ENCODE results near the gene MARK3. TPM values are rescaled to one million over a fixed set of nuclear protein-coding genes. Genes with fewer than 3 reads are reported as not detected.

The MARK3 gene
- total RNA-seq, 1 donor from 2014 or later, result 123 TPM

- ATAC-seq, result peak; percentile 1
- intact Hi-C loops (cut with DNase I), result no loop called here
- peak; percentile 51 for DNase-seq (ENCODE audit: missing footprints)
Measured at GRCh38 chr14:103527408-103528145, 142.4 kb downstream of the MARK3 start.

GRCh38 chr14:103528146-103528586, 143.0 kb downstream of the MARK3 start:
- DNase-seq (ENCODE audit: missing footprints) (no peak), ATAC-seq (peak; percentile 58)
- intact Hi-C loops (cut with DNase I), result no loop called here

- ATAC-seq, result peak; percentile 91
- intact Hi-C loops (cut with DNase I), result no loop called here
- peak; percentile 94 for DNase-seq (ENCODE audit: missing footprints)
Measured at GRCh38 chr14:103528587-103529382, 143.6 kb downstream of the MARK3 start, which contains the start of gene TRMT61A. TRMT61A (plus strand) TSS chr14:103529196; CDS start chr14:103529979, 783 bp downstream.

- intact Hi-C loops (cut with DNase I), result no loop called here
- DNase-seq (ENCODE audit: missing footprints) (no peak), ATAC-seq (no peak)
Measured at GRCh38 chr14:103529383-103530365, 144.5 kb downstream of the MARK3 start.

GRCh38 chr14:103530390-103530789, 145.2 kb downstream of the MARK3 start:
- intact Hi-C loops (cut with DNase I), result no loop called here
- no peak for ATAC-seq
- DNase-seq (ENCODE audit: missing footprints), result no peak

DNA sequence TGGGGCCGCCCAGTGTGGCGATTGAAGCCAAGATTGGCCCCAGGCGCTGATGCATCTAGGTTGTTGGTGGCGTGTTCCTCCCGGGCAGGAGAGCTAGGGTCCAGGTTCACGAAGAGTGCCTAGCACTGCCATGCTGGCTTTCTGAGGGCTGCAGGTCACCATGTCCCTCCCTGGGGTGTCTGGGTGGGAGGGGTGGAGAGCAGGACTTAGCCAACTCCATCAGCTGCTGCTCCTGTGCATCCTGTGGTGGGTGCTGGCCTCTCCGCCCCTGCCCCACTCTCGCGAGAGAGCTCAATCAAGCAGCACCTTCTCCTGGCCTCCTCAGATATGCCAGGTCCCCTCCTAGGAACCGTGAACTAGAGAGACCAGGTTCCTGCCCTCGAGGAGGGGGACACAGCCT, 145.6 kb downstream of the MARK3 start:
- ATAC-seq (no peak), DNase-seq (ENCODE audit: missing footprints) (no peak)

GRCh38 chr14:103531421-103532215, 146.4 kb downstream of the MARK3 start:
- intact Hi-C loops (cut with DNase I), result no loop called here
- ATAC-seq (no peak), DNase-seq (ENCODE audit: missing footprints) (peak; percentile 27)

More for the DNA sequence above, 145.6 kb downstream of the MARK3 start:
- intact Hi-C loops (cut with DNase I), result no loop called here

GRCh38 chr14:103532216-103533136, 147.3 kb downstream of the MARK3 start:
- ATAC-seq (no peak), DNase-seq (ENCODE audit: missing footprints) (peak; percentile 61)
- intact Hi-C loops (cut with DNase I), result no loop called here

GRCh38 chr14:103533137-103533998, 148.2 kb downstream of the MARK3 start:
- ATAC-seq, result no peak
- DNase-seq (ENCODE audit: missing footprints), result peak; percentile 60
- intact Hi-C loops (cut with DNase I), result no loop called here

GRCh38 chr14:103533999-103534575, 148.9 kb downstream of the MARK3 start:
- DNase-seq (ENCODE audit: missing footprints), result peak; percentile 53
- no peak for ATAC-seq
- intact Hi-C loops (cut with DNase I), result no loop called here

GRCh38 chr14:103534576-103535061, 149.4 kb downstream of the MARK3 start:
- intact Hi-C loops (cut with DNase I), result no loop called here
- DNase-seq (ENCODE audit: missing footprints), result peak; percentile 64
- ATAC-seq, result no peak

DNA sequence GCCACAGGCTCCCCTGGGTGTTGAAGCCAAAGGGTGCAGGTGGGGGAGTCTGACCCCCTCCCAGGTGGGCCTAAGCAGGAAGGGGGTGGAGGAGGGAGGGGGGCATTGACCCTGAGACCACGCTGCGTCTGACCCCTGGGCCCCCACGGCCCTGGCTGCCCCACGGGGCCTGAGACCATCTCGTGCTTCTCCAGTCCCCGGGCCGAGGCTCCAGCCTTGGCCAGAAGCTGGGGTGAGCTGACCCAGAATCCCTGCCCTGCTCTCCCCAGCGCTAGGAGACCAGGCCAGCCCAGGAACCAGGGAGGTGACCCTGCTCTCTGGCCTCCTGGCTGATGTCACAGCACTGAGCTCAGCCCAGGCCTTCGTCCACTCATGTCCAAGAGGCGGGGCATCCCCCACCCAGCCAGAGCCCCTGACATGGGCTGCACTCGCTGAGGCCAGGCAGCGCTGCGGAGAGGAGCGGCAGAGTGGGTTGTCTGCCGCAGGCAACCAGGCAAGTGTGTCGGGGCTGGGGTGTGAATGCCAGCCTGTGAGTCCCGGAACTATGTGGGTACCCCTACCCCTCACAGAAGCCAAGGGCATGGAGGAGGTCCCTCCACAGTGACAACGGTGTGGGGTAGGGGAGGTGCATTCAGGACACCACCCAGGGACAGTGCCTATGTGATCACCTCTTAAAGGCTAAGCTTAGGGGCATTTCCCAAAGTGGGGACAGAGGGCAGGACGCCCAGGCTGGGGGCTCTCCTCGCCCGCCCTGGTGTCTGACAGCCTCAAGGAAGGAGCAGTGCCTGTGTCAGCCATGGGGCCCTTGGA, 150.1 kb downstream of the MARK3 start:
- intact Hi-C loops (cut with DNase I), result no loop called here
- ATAC-seq (no peak), DNase-seq (ENCODE audit: missing footprints) (peak; percentile 57)

DNA sequence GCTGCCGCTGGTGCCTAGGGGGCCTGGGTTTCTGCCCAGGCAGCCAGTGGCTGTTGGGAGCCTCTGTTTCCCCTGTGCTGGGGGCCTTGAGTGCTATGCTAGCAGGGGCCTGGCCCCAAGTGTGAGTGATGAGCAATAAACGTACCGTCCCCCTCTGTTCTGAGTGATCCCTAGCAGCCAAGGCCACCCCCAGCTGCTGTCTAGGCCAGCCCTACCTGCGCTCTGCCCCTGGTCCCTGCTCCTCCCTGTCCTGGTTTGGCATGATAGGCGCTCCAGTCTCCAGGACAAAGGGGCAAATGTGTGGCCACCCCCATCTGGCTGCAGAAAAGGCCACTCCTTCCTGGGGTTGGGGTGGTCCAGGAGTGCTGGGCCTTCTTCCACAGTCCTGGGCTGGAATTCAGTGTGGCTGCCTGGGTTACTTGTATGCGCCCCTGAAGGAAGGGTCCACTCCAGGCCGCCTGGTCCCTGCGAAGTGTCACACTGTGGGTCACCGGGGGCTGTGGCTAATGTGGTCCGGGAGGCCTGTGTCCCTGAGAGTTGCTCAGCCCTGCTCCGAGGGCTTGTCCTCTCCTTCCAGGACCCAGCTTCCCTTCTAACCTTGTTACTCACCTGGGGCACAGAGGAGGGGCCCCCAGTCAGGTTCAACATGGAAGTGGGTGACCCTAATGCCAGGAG, 150.8 kb downstream of the MARK3 start:
- ATAC-seq (no peak), DNase-seq (ENCODE audit: missing footprints) (peak; percentile 64)
- intact Hi-C loops (cut with DNase I), result no loop called here

DNA sequence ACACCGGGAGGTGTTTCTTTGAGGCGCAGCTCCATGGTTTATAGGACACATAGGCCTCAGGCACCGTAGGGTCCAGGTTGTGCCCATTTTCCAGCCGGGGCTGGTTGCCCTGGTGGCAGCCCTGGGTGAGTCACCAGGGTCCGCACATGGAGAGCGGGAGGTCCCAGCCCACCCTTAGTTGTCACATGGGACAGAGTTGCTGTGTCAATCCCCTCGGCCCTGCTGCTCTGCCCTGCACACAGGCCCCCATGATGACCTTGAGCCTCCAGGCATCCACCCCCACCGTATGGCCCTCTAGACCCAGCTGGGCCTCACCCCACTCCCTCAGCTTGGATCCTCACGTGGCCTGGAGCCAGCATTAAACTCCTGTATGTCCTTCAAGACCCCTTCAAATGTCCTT, 151.5 kb downstream of the MARK3 start:
- peak; percentile 53 for DNase-seq (ENCODE audit: missing footprints)
- ATAC-seq, result no peak
- intact Hi-C loops (cut with DNase I), result no loop called here

Measured in Right ventricle myocardium inferior (tissue), 1 donor.